ENCODE results near the gene GDPD5. TPM values are rescaled to one million over a fixed set of nuclear protein-coding genes. Genes with fewer than 3 reads are reported as not detected.

Gene GDPD5
- total RNA-seq, 3 donors from 2014 or later (not counting 1 experiment from before 2014, with no cell fraction given) = 49.7 to 95.2 (median 60.2) TPM

- no peaks in the 10 kb centered on the region for H3K9me3 Mint-ChIP-seq
- Histone ChIP-seq H3K4me3 (ENCODE audit: low read length) (no peak overlapping the region), H3K36me3 (ENCODE audit: control insufficient read depth, insufficient read depth, low read length) (no peaks in the 10 kb centered on the region), H3K27me3 (ENCODE audit: control insufficient read depth, insufficient read depth, low read length) (no peaks in the 10 kb centered on the region), H3K9me3 (ENCODE audit: control insufficient read depth, insufficient read depth, low read length) (no peaks in the 10 kb centered on the region), H3K27ac (ENCODE audit: low read length) (no peak overlapping the region), H3K4me1 (ENCODE audit: control insufficient read depth, insufficient read depth, low read length) (peaks cover 27% of the 10 kb centered on the region)
- TF ChIP-seq, protein P1, sequence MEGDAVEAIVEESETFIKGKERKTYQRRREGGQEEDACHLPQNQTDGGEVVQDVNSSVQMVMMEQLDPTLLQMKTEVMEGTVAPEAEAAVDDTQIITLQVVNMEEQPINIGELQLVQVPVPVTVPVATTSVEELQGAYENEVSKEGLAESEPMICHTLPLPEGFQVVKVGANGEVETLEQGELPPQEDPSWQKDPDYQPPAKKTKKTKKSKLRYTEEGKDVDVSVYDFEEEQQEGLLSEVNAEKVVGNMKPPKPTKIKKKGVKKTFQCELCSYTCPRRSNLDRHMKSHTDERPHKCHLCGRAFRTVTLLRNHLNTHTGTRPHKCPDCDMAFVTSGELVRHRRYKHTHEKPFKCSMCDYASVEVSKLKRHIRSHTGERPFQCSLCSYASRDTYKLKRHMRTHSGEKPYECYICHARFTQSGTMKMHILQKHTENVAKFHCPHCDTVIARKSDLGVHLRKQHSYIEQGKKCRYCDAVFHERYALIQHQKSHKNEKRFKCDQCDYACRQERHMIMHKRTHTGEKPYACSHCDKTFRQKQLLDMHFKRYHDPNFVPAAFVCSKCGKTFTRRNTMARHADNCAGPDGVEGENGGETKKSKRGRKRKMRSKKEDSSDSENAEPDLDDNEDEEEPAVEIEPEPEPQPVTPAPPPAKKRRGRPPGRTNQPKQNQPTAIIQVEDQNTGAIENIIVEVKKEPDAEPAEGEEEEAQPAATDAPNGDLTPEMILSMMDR (IDR thresholded peaks at IDR 0.05) = no peak
- H3K36me3 Mint-ChIP-seq = no peaks in the 10 kb centered on the region
- DNase-seq (no peak), ATAC-seq (no peak)
- H3K4me1 Mint-ChIP-seq = peaks cover 16 to 41% of the 10 kb centered on the region in 2 donors
- no peak overlapping the region for H3K27ac Mint-ChIP-seq
- 94% methylated on average over 3 of the region's 5 CpGs for WGBS (ENCODE audit: insufficient coverage)
- peaks cover 0 to 2% of the 10 kb centered on the region in 2 donors for H3K27me3 Mint-ChIP-seq (ENCODE audit: low read depth in 2 of 2)
- intact Hi-C loops (cut with micrococcal nuclease) = no loop called here
- H3K4me3 Mint-ChIP-seq = no peak overlapping the region
Measured at GRCh38 chr11:75504501-75504900, 21.2 kb downstream of the GDPD5 start.

- TF ChIP-seq, protein P1 (IDR thresholded peaks at IDR 0.05) = no peak
- WGBS (ENCODE audit: insufficient coverage) = 83% methylated on average over 5 of the region's 5 CpGs
- no peaks in the 10 kb centered on the region for H3K36me3 ChIP-seq (ENCODE audit: control insufficient read depth, insufficient read depth, low read length)
- DNase-seq (no peak), ATAC-seq (no peak)
- Mint-ChIP-seq H3K36me3 (no peaks in the 10 kb centered on the region), H3K4me1 (peaks cover 16 to 33% of the 10 kb centered on the region in 2 donors), H3K4me3 (no peak overlapping the region), H3K27me3 (ENCODE audit: low read depth in 2 of 2) (peaks cover 0 to 2% of the 10 kb centered on the region in 2 donors), H3K9me3 (no peaks in the 10 kb centered on the region), H3K27ac (no peak overlapping the region)
- intact Hi-C loops (cut with micrococcal nuclease) = no loop called here
- H3K4me1 ChIP-seq (ENCODE audit: control insufficient read depth, insufficient read depth, low read length) = peaks cover 19% of the 10 kb centered on the region
- no peak overlapping the region for H3K4me3 ChIP-seq (ENCODE audit: low read length)
- no peaks in the 10 kb centered on the region for H3K9me3 ChIP-seq (ENCODE audit: control insufficient read depth, insufficient read depth, low read length)
- H3K27ac ChIP-seq (ENCODE audit: low read length) = no peak overlapping the region
- no peaks in the 10 kb centered on the region for H3K27me3 ChIP-seq (ENCODE audit: control insufficient read depth, insufficient read depth, low read length)
Measured at GRCh38 chr11:75503531-75504099, 22.1 kb downstream of the GDPD5 start.

DNA sequence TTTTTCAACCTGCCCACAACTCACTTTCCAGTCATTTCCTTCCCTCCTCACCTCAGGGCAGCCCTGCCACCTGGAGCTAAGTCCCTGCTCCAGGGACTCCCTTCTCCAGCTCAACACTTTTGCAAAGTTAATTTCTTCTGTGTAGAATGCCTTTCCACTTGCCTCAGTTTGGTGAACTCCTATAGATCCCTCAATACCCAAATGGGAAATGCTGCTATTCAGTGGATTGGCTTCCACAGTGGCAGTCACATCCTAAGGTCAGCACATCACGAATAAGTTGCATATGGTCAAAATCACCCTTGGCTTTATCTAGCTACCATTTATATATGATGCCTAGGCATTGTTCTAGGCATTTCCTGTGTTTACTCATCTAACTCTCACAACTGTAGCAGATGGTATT lies 23.6 kb downstream of the GDPD5 start:
- H3K4me1 ChIP-seq (ENCODE audit: control insufficient read depth, insufficient read depth, low read length) = peaks cover 5% of the 10 kb centered on the region
- Mint-ChIP-seq H3K36me3 (no peaks in the 10 kb centered on the region), H3K4me3 (no peak overlapping the region), H3K27me3 (ENCODE audit: low read depth in 2 of 2) (peaks cover 0 to 2% of the 10 kb centered on the region in 2 donors), H3K27ac (no peak overlapping the region), H3K9me3 (no peaks in the 10 kb centered on the region), H3K4me1 (peaks cover 5 to 19% of the 10 kb centered on the region in 2 donors)
- DNase-seq = no peak
- 94% methylated on average over 1 of the region's 1 CpG for WGBS (ENCODE audit: insufficient coverage)
- no peak for ATAC-seq
- no peaks in the 10 kb centered on the region for H3K36me3 ChIP-seq (ENCODE audit: control insufficient read depth, insufficient read depth, low read length)
- H3K4me3 ChIP-seq (ENCODE audit: low read length) = no peak overlapping the region
- no peaks in the 10 kb centered on the region for H3K9me3 ChIP-seq (ENCODE audit: control insufficient read depth, insufficient read depth, low read length)
- TF ChIP-seq, protein P1 (IDR thresholded peaks at IDR 0.05) = no peak
- H3K27me3 ChIP-seq (ENCODE audit: control insufficient read depth, insufficient read depth, low read length) = no peaks in the 10 kb centered on the region
- intact Hi-C loops (cut with micrococcal nuclease) = no loop called here
- H3K27ac ChIP-seq (ENCODE audit: low read length) = no peak overlapping the region

DNA sequence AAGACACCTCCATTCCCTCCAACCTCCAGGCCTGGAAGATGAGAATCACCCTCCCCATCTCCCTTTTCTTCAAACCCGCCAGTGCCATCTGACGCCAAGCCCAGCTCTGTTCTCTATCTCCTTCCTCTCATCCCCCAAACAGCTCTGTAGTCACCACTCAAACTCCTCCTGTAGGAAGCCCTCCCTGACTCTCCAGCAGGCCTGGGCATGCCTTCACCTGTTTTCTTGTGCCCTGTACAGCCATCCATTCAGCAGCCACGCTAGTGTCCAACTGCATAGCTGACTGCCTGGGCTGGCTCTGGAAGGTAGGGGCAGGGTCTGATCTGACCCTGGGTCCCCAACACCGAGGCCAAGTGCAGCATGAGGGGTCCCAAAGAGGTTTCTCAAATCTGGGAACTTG lies 25.0 kb downstream of the GDPD5 start:
- TF ChIP-seq, protein P1 (IDR thresholded peaks at IDR 0.05) = no peak
- Histone ChIP-seq H3K27ac (ENCODE audit: low read length) (no peak overlapping the region), H3K4me3 (ENCODE audit: low read length) (no peak overlapping the region), H3K27me3 (ENCODE audit: control insufficient read depth, insufficient read depth, low read length) (no peaks in the 10 kb centered on the region), H3K36me3 (ENCODE audit: control insufficient read depth, insufficient read depth, low read length) (no peaks in the 10 kb centered on the region), H3K4me1 (ENCODE audit: control insufficient read depth, insufficient read depth, low read length) (no peaks in the 10 kb centered on the region), H3K9me3 (ENCODE audit: control insufficient read depth, insufficient read depth, low read length) (no peaks in the 10 kb centered on the region)
- no peak for DNase-seq
- 92% methylated on average over 4 of the region's 4 CpGs for WGBS (ENCODE audit: insufficient coverage)
- peaks cover 0 to 2% of the 10 kb centered on the region in 2 donors for H3K27me3 Mint-ChIP-seq (ENCODE audit: low read depth in 2 of 2)
- intact Hi-C loops (cut with micrococcal nuclease) = no loop called here
- no peaks in the 10 kb centered on the region for H3K36me3 Mint-ChIP-seq
- H3K4me1 Mint-ChIP-seq = peaks cover 5 to 19% of the 10 kb centered on the region in 2 donors
- no peak overlapping the region for H3K4me3 Mint-ChIP-seq
- no peaks in the 10 kb centered on the region for H3K9me3 Mint-ChIP-seq
- no peak for ATAC-seq
- H3K27ac Mint-ChIP-seq = no peak overlapping the region

Data from natural killer cell (primary cell).